GM18873 (cell line): ENCODE results near the gene CACTIN.
"Not testable (repeated sequence)": the region's sequence is repeated elsewhere in the genome, so short reads cannot be mapped to it uniquely, and the experiment has no call there.

Experiments
- ATAC-seq: cut with Tn5 transposase; IDR thresholded peaks from one replicate; pipeline ENCODE4 v1.9.1; 2021; ENCODE audit warnings: mild to moderate bottlenecking, moderate library complexity, moderate number of reproducible peaks; ENCODE audit not compliant: unreplicated experiment, low FRiP score

CACTIN gene

DNA sequence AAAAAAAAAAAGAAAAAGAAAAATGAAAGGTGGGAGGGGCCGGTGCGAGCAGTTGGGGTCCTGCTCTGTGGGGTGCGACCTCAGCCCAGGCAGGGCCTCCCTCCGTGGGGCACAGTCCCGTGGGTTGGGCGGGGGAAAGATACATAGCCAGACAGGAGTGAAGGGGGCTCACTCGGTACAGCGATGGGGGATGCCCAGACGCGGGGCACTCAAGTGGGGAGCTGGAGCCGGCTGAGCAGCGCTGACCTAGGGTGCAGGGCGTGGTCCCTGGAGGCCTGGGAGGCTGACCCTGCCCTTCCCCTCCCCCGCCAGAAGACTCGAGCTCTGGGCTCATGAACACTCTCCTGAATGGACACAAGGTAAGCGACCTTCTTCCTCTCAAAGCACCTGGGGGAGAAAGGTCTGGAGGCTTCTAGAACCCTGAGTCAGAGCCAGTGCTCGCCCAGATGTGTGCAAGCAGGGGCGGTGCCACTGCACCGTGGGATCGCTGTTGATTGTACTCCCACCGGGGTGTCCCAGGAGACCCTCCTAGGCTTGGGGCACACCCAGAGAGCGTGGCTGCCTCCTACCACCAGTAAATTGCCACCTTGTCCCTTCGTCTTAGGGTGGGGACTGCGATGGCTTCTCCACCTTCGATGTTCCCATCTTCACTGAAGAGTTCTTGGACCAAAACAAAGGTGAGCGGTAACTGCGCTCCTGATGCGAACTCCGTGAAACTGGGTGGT lies 50.5 kb downstream of the CACTIN start:
- ATAC-seq = no peak

DNA sequence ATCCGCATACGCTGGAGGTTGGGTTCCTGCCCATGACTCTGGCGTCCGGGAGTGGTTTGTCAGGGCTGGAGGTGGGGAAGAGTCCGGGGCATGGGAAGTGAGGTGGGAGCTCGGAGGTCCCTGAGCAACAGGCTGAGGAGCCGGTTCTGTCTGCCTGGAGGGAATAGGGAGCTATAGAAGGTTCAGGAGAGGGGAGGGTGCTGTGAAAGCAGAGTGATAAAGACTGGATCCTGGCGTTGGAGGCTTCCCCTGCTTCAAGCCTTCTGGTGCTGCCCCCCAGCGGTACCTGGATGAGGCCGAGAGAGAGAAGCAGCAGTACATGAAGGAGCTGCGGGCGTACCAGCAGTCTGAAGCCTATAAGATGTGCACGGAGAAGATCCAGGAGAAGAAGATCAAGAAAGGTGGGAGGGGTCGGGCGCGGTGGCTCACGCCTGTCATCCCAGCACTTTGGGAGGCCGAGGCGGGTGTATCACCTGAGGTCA lies 51.3 kb downstream of the CACTIN start:
- no peak for ATAC-seq

DNA sequence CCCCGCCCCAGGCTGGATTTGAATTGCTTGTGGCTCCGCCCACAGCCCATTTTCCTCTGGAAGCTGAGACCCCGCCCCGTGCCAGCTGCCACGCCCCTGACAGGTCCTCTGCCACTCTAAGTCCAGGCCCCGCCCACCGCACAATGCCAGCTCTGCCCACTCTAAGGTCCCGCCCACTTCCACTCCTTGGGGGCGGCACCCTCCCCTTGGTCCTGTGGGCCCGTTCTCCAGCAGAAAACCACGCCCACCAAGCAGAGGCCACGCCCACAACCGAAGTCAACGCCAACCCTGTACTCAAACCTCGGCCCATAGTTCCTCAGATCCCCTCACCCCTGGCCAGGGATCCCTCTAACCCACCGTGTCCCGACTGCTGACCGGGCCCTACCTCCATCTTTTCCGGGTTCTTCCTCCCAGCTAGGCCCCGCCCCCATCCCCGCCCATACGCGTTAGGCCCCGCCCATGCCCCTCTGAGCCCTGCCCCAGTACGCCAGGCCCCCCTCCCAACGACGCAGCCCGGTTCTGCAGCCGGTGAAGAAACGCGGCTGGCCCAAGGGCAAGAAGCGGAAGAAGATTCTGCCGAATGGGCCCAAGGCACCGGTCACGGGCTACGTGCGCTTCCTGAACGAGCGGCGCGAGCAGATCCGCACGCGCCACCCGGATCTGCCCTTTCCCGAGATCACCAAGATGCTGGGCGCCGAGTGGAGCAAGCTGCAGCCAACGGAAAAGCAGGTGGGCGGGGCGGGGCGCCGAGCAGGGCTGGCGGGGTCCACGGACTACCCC lies 52.5 kb downstream of the CACTIN start:
- ATAC-seq = no peak

DNA sequence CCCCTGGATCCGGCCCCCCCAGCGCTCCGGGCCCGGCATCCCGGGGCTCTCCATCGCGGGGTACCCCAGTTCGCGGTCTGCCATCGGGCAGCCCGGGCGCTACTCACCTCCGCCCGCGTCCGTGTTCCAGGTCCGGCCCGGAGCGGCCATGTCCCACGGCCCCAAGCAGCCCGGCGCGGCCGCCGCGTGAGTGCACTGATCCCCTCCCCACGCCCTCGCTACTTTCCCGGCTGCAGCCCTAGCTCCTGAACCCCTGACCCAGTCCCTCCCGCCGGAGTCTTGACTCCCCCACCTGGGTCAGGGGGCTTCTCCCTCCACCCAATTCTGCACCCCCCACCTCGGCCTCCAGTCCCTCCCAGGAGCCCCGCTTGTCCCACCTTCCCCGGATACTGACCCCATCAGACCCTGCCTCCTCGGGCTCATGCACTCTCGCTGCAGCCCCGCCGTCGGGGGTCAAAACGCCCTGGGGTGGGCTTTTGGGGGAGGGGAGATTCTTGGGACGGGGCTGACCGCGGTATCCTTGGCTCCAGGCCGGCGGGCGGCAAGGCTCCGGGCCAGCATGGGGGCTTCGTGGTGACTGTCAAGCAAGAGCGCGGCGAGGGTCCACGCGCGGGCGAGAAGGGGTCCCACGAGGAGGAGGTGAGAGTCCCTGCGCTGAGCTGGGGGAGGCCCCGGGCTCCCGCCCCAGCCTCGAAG lies 53.3 kb downstream of the CACTIN start:
- ATAC-seq = peak; percentile 6

DNA sequence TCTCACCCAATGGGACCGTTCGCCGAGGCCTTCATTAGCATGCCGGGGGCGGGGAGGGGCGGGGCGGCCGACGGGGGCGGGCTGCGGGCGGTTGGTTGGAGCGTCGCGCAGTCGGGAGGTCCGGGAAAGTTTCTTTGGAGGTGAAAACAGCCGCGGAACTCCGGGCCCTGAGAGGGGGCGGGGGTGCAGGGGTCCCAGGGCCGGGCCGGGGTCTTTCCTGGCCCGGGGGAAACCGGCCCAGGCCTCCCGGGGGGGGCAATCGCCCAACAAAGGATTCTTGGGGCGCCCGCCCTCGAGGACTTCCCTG lies 53.8 kb downstream of the CACTIN start, which contains the start of gene HMG20B:
Gene HMG20B, plus strand, starts transcription at position 90 of the 307 bp plus-strand sequence. CDS start 366 bp downstream, outside the sequence.
- no peak for ATAC-seq

DNA sequence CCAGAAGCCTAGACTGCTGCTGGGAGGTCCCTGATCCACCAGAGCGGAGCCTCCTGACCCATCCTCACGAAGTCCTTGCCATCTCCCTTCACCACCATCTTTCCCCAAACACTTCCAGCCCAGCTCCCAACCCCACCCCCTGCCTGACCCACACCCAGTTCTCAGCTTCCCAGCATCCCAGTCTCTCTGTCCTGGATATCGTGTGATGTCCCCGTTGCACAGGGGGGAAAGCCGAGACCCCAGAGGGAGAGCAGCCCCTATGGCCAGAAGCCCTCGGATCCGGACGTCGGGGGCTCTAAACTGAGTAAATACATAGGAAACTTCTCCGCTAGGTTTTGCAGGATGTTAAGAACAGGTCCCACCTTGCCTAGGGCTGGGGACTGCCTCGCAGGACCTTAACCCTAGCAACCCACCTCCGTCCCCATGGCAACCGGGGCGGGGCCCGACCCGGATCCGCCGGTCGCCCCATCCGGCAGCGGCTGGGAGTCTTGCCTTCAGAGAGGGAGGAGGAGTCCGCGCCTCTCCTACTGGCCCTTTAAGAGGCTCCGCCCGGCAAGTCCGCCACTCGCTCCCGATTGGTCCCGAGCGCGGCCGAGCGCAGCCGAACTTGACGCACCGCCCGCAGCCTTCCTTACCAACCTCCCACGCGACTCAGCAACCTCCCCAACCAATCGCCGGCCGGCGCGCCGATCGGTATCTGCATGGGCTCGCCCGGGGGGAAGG lies 54.3 kb downstream of the CACTIN start:
- ATAC-seq = peak; percentile 84

DNA sequence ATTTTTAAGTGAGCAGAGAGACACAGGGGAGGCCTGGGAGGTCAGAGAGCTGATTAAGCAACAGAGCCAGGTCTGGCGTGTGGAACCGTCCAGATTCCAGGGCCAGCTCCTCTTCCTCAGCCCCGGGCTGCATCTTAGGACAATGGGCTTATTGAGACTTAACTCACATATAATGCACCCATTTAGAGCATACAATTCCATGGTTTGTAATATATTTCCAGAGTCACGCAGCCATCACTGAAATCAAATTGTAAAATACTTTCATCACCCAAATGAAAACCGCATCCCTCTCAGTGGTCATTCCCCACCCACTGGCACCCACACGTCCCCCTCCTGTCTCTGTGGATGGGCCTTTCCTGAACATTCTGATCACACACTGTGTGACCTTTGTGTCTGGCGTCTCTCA lies 56.0 kb downstream of the CACTIN start:
- ATAC-seq = no peak

DNA sequence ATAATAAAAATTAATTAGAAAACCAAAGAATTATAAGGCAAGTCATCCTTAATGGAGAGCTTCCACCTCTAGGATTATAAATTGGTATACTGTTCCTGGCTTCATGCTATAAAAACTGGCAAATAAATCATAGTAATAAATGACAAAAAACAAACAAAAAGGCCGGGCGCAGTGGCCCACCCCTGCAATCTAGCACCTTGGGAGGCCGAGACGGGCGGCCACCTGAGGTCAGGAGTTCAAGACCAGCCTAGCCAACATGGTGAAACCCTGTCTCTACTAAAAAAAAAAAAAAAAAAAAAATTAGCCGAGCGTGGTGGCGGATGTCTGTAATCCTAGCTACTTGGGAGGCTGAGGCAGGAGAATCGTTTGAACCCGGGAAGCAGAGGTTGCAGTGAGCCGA lies 56.5 kb downstream of the CACTIN start:
- ATAC-seq = not testable (repeated sequence)

DNA sequence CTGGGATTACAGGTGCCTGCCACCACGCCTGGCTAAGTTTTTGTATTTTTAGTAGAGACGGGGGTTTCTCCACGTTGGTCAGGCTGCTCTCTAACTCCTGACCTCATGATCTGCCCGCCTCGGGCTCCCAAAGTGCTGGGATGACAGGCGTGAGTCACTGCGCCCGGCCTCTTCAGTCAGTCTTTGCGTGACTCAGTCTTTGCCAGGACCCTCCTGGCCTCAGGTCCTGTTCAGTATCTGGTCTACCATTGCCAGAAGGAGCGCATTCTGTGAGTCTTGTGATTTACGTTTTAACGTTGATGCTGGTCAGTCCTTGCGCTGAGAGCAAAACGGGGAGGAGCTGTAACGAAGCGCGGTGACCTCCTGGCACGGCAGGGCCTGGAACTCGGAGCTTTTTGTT lies 61.5 kb downstream of the CACTIN start:
- ATAC-seq = no peak

DNA sequence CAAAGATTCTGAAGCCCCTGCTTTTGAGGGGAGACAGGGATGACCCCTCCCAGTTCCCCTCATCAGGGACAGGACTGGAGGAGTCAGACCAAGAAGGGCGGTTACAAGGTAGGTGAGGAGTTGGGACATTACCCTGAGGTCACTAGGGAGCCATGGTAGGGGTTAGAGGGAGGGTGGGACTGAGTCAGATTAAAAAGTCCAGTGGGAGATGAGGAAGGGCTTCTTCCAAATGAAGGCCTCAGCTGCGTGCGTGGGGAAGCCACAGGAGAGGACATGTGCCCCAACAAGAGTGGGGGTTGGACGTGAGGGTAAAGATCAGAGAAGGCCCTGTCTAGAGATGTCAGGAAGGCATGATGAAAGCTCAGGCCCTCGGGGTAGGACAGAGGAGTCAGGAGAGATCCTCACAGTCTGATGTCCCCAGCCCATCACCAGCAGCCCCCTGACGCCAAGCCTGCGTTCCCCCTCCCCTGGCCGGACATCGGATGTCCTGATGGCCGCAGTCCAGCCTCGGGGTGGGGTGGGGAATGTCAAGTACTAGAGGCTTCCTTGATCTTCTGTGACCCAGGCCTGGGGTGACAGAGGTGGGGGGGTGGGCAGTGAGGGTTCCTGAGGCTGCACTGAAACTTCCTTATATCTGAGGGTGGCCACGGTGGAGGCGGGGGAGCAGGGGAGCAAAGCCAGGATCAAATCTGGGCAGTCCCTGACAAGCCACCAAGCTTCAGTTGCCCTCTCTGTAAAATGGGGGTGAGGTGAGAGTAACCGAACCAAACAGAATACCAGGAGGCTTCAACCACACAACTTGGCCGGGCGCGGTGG lies 62.7 kb downstream of the CACTIN start:
- ATAC-seq = no peak
